GM12878 (cell line): Measurements from ENCODE around the gene SYNE4. TPM values are rescaled to one million over a fixed set of nuclear protein-coding genes. Genes with fewer than 3 reads are reported as not detected.

Source experiments
- ATAC-seq: fragments of 200-7000 bp; cut with Tn5 transposase; 3 replicates; pipeline ENCODE4 v1.9.1; 2020; ENCODE audit warnings: mild to moderate bottlenecking, moderate library complexity
- BruUV-seq: library from RNA; stranded (reverse); fragments of 400-500 nt; replicated peaks from 2 replicates; lab custom pipeline; 2021; lab: Mats Ljungman, UMichigan
- CTCF ChIA-PET: fragments of 300-600 bp; sonication (Branson Sonifier 250); formaldehyde crosslinking; extraction: SDS; loops from one replicate; lab custom pipeline; 2021; ENCODE audit warnings: inconsistent platforms; lab: Yijun Ruan, JAX
- POLR2A ChIA-PET: fragments of 350-600 bp; formaldehyde crosslinking; extraction: SDS; loops from one replicate; lab custom pipeline; 2021; ENCODE audit warnings: inconsistent platforms; lab: Charles Lee
- RAD21 ChIA-PET: fragments of 300-600 bp; sonication (Branson Sonifier 250); formaldehyde crosslinking; loops from one replicate; lab custom pipeline; 2023; ENCODE audit warnings: antibody characterized with exemption; ENCODE audit not compliant: unreplicated experiment; lab: Charles Lee
- SMC1A ChIA-PET: fragments of 300-600 bp; sonication (Branson Sonifier 250); formaldehyde crosslinking; loops from one replicate; lab custom pipeline; 2023; ENCODE audit not compliant: unreplicated experiment, uncharacterized antibody; lab: Charles Lee
- DNase-seq: peaks from one replicate; pipeline ENCODE4 v3.0.0-alpha.2; 2011; ENCODE audit warnings: low read depth, low spot score
- FAIRE-seq: peaks from 3 replicates; lab custom pipeline; 2011; peaks lifted over from hg19 to GRCh38; lab: Jason Lieb, UNC
- H2AFZ ChIP-seq: 2 replicates; pipeline ENCODE4 v1.6.0; 2011; ENCODE audit warnings: low read depth, low read length, control low read depth; ENCODE audit not compliant: control insufficient read depth
- H3K27ac ChIP-seq: 2 replicates; pipeline ENCODE4 v1.5.1; 2011; ENCODE audit warnings: control low read depth; ENCODE audit not compliant: control insufficient read depth, insufficient read depth
- H3K27me3 ChIP-seq, 2 experiments: replicated peaks in 1 of 2; 2 replicates each; pipeline versions ENCODE4 v1.6.0 to v1.6.1; 2011; ENCODE audit warnings: low read length in 1 of 2; ENCODE audit not compliant: control insufficient read depth in 2 of 2, insufficient read depth in 2 of 2
- H3K36me3 ChIP-seq, 2 experiments: 2 replicates each; pipeline ENCODE4 v1.5.1; 2011; ENCODE audit warnings: low read length in 1 of 2; ENCODE audit not compliant: control insufficient read depth in 2 of 2, insufficient read depth in 2 of 2
- H3K4me1 ChIP-seq: 2 replicates; pipeline ENCODE4 v1.6.1; 2011; ENCODE audit warnings: mild to moderate bottlenecking, low read length, moderate library complexity, mixed read lengths; ENCODE audit not compliant: control insufficient read depth, insufficient read depth
- H3K4me2 ChIP-seq: 2 replicates; pipeline ENCODE4 v1.6.0; 2011; ENCODE audit warnings: control low read depth; ENCODE audit not compliant: control insufficient read depth, insufficient read depth
- H3K4me3 ChIP-seq: fragments of 200-600 bp; sonication (generic); 2 replicates; pipeline ENCODE4 v1.5.1; 2016
- H3K79me2 ChIP-seq: 2 replicates; pipeline ENCODE4 v1.6.0; 2011; ENCODE audit warnings: low read length; ENCODE audit not compliant: control insufficient read depth, insufficient read depth
- H3K9ac ChIP-seq: 2 replicates; pipeline ENCODE4 v1.8.0; 2011; ENCODE audit warnings: low read length, control low read depth, mixed read lengths; ENCODE audit not compliant: control insufficient read depth, insufficient read depth
- H3K9me3 ChIP-seq: replicated peaks from 3 replicates; pipeline ENCODE4 v1.5.1; 2011; ENCODE audit warnings: mild to moderate bottlenecking, low read length; ENCODE audit not compliant: control insufficient read depth, insufficient read depth
- H4K20me1 ChIP-seq: 2 replicates; pipeline ENCODE4 v1.6.0; 2011; ENCODE audit not compliant: control insufficient read depth, insufficient read depth
- CEBPZ ChIP-seq: fragments of 150-350 bp; IDR thresholded peaks from 2 replicates; pipeline ENCODE4 v1.6.1; 2016; ENCODE audit warnings: low read depth, low read length
- MAX ChIP-seq: IDR thresholded peaks from 2 replicates; pipeline ENCODE4 v1.6.1; 2012; ENCODE audit warnings: low read depth, low read length, improper control_type of control experiment
- MTA2 ChIP-seq: fragments of 450-650 bp; IDR thresholded peaks from 2 replicates; pipeline ENCODE4 v1.6.1; 2016; ENCODE audit warnings: low read depth, mild to moderate bottlenecking, moderate library complexity
- NFIC ChIP-seq: IDR thresholded peaks from 2 replicates; pipeline ENCODE4 v1.6.1; 2012; ENCODE audit warnings: low read depth, mild to moderate bottlenecking, inconsistent platforms, low read length, moderate library complexity
- NR2F1 ChIP-seq: fragments of 450-650 bp; conservative IDR thresholded peaks from 2 replicates; pipeline ENCODE4 v1.6.1; 2017; ENCODE audit warnings: mild to moderate bottlenecking
- POLR2AphosphoS2 ChIP-seq: IDR thresholded peaks from 2 replicates; pipeline ENCODE4 v1.6.1; 2011; ENCODE audit warnings: low read depth, mild to moderate bottlenecking, low read length, improper control_type of control experiment, moderate library complexity
- RBBP5 ChIP-seq: fragments of 200-600 bp; sonication (generic); conservative IDR thresholded peaks from 2 replicates; pipeline ENCODE4 v1.6.1; 2016
- RCOR1 ChIP-seq: conservative IDR thresholded peaks from 2 replicates; pipeline ENCODE4 v1.6.1; 2012; ENCODE audit warnings: low read depth, low read length, improper control_type of control experiment
- SIN3A ChIP-seq: IDR thresholded peaks from 2 replicates; pipeline ENCODE4 v1.6.1; 2012; ENCODE audit warnings: low read depth, low read length, improper control_type of control experiment
- SMAD1 ChIP-seq: fragments of 450-650 bp; IDR thresholded peaks from 2 replicates; pipeline ENCODE4 v1.6.1; 2018; ENCODE audit warnings: mild to moderate bottlenecking, low read depth; ENCODE audit not compliant: partially characterized antibody
- SPI1 ChIP-seq: IDR thresholded peaks from 2 replicates; pipeline ENCODE4 v1.6.1; 2011; ENCODE audit warnings: low read depth, mild to moderate bottlenecking, low read length, moderate library complexity, borderline replicate concordance; ENCODE audit not compliant: insufficient read depth
- SREBF2 ChIP-seq: IDR thresholded peaks from 2 replicates; pipeline ENCODE4 v1.6.1; 2012; ENCODE audit warnings: mild to moderate bottlenecking, low read length
- STAT3 ChIP-seq: IDR thresholded peaks from 2 replicates; pipeline ENCODE4 v1.6.1; 2011; ENCODE audit warnings: low read depth, low read length, improper control_type of control experiment
- USF2 ChIP-seq: IDR thresholded peaks from 2 replicates; pipeline ENCODE4 v1.6.1; 2011; ENCODE audit warnings: low read depth, low read length, improper control_type of control experiment, borderline replicate concordance
- YBX1 ChIP-seq: fragments of 450-650 bp; IDR thresholded peaks from 2 replicates; pipeline ENCODE4 v1.6.1; 2016; ENCODE audit warnings: antibody characterized with exemption
- ZBTB40 ChIP-seq: fragments of 450-650 bp; IDR thresholded peaks from 2 replicates; pipeline ENCODE4 v1.6.1; 2016; ENCODE audit warnings: mild to moderate bottlenecking, moderate library complexity, borderline replicate concordance
- WGBS: methylation state at CpG from one replicate; pipeline ENCODE4 v1.1.6; 2016; ENCODE audit warnings: low lambda C conversion rate; ENCODE audit not compliant: insufficient replicate concordance, insufficient coverage; ENCODE audit errors: missing lambda C conversion rate; 5-methylcytosine and 5-hydroxymethylcytosine counted together
- in situ Hi-C: fragments of 300-500 bp; cut with MboI; formaldehyde crosslinking; loops from 9 replicates; pipeline ENCODE4 v1.14.3; 2018; ENCODE audit warnings: mixed read lengths
- intact Hi-C: fragments of 100-400 bp; cut with micrococcal nuclease; formaldehyde crosslinking; loops from one replicate; pipeline ENCODE4 v1.14.2; 2022; ENCODE audit not compliant: unreplicated experiment
- polyA plus RNA-seq, 11 experiments: library from polyadenylated mRNA; depleted of rRNA in 4 of 11; unstranded in 6 of 11; stranded (reverse) in 5 of 11; fragments of >200 nt; fragmentation: Nextera tagmentation in 4 of 11; fragmentation: Illumina TruSeq in 1 of 11; extraction: Ambion mirVana in 4 of 11; extraction: Trizol in 1 of 11; gene quantifications; 1 replicate in 1 of 11; 2 replicates in 10 of 11; pipeline versions ENCODE4 v1.2.1 to v1.2.3, GENCODE V29; 2011 to 2016; ENCODE audit warnings: inconsistent platforms in 2 of 11, missing spikeins in 2 of 11, low read depth in 1 of 11
- total RNA-seq, 4 experiments: library from RNA; depleted of rRNA in 3 of 4; stranded (reverse); fragments of >200 nt in 3 of 4; fragmentation: Illumina TruSeq in 1 of 4; extraction: Trizol in 1 of 4; gene quantifications; 2 replicates each; pipeline versions ENCODE4 v1.2.1 to v1.2.3, GENCODE V29; 2013 to 2021

Gene SYNE4
- total and polyA plus RNA-seq, 10 of the 15 experiments (the other 5 are each of a cell fraction or from before 2014, with no cell fraction given) = 0.35 to 1.2 (median 0.71) TPM

GRCh38 chr19:36028313-36029041 lies 19.9 kb upstream of the SYNE4 start:
- CTCF ChIA-PET = no interaction called here
- TF ChIP-seq NFIC (no peak), NR2F1 (no peak), SIN3A (no peak), USF2 (no peak), STAT3 (no peak), SPI1 (no peak), MTA2 (no peak), SMAD1 (no peak), RCOR1 (no peak), CEBPZ (no peak), RBBP5 (no peak), ZBTB40 (no peak), YBX1 (no peak), POLR2AphosphoS2 (no peak), MAX (no peak), SREBF2 (no peak)

More at GRCh38 chr19:36028313-36029041, 19.9 kb upstream of the SYNE4 start:
- Histone ChIP-seq H3K4me1 (no peaks in the 10 kb centered on the region), H2AFZ (no peak overlapping the region), H4K20me1 (no peaks in the 10 kb centered on the region), H3K9me3 (no peaks in the 10 kb centered on the region), H3K27me3 (no peaks in the 10 kb centered on the region), H3K36me3 (peaks cover 0 to 5% of the 10 kb centered on the region in 2 experiments; a peak in 2 of 4 replicates), H3K9ac (no peak overlapping the region), H3K79me2 (no peaks in the 10 kb centered on the region), H3K4me3 (no peak overlapping the region), H3K27ac (no peak overlapping the region), H3K4me2 (no peak overlapping the region)
- no peak for ATAC-seq
- in situ Hi-C loops (no loop called here), intact Hi-C loops (no loop called here)
- BruUV-seq = no TSS peak
- FAIRE-seq = no peak
- no peak for DNase-seq
- ChIA-PET POLR2A (interaction anchor here (0.6 to 0.9 kb wide), 4 partner anchors 10 to 25 kb away, joined by 3 to 8 read pairs (median 3); partner anchors contain the start of gene ALKBH6), RAD21 (no interaction called here), SMC1A (no interaction called here)
- WGBS = 84% methylated on average over 10 of the region's 10 CpGs
